ENCODE measurements around the gene CDKN2C. TPM values are rescaled to one million over a fixed set of nuclear protein-coding genes. Genes with fewer than 3 reads are reported as not detected.

The CDKN2C gene
- total RNA-seq, 2 donors from 2014 or later = 8.1 to 21.4 TPM

DNA sequence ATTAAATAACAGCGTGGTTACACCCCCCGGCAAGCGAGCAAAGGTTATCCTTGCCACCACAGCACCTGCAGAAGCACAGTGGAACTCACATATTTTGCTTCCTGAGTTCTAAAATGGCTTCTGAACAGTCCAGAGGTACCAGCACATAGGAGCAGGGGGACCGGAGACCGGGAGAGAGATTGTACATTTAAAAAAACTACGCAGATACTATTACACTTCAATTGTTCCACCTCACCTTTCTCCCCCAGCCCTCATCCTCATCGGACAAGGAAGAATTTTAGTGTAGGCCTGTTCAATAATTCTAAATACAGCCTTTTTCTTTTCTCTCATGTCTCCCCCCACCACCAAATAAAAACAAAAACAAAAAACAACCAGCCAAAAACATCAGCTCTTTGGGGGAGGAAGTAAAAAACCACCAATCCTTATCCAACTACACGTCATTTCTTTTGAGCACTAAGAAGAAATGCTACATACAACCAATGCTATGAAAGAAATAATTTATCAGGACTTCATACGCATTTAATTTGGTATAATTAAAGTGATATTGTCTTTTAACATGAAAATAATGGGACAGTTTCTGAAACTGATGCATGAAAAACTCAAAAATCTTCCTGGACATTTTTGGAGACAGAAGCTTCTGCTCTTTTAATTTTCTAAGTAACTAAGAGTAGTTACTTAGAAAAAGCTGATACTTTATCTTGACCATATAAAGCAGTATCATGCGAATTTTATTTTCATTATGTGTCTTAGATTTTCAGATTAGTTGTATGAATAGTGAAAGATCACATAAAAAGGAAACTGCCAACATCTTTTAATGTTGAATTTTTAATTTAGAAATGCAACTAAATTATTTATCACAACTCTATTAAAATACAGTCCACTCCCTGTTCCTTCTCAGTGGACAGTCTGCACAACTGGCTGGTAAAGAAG lies 9.1 kb downstream of the CDKN2C start:
- peak overlapping the region; percentile 36 to 81 for H3K9ac ChIP-seq (ENCODE audit: low read depth in 2 of 2, low read length in 2 of 2)
- no peaks in the 10 kb centered on the region for H3K27me3 ChIP-seq
- TF ChIP-seq, protein P1, sequence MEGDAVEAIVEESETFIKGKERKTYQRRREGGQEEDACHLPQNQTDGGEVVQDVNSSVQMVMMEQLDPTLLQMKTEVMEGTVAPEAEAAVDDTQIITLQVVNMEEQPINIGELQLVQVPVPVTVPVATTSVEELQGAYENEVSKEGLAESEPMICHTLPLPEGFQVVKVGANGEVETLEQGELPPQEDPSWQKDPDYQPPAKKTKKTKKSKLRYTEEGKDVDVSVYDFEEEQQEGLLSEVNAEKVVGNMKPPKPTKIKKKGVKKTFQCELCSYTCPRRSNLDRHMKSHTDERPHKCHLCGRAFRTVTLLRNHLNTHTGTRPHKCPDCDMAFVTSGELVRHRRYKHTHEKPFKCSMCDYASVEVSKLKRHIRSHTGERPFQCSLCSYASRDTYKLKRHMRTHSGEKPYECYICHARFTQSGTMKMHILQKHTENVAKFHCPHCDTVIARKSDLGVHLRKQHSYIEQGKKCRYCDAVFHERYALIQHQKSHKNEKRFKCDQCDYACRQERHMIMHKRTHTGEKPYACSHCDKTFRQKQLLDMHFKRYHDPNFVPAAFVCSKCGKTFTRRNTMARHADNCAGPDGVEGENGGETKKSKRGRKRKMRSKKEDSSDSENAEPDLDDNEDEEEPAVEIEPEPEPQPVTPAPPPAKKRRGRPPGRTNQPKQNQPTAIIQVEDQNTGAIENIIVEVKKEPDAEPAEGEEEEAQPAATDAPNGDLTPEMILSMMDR (IDR thresholded peaks at IDR 0.05) = no peak
- DNase-seq = peak; percentile 46
- H3K36me3 ChIP-seq = no peaks in the 10 kb centered on the region
- H3K9me3 ChIP-seq = no peaks in the 10 kb centered on the region
- no peaks in the 10 kb centered on the region for H3K4me1 ChIP-seq
- peak overlapping the region; percentile 70 for H3K27ac ChIP-seq
- H3K4me3 ChIP-seq = peak overlapping the region; percentile 71
- intact Hi-C loops (cut with DNase I) = no loop called here

DNA sequence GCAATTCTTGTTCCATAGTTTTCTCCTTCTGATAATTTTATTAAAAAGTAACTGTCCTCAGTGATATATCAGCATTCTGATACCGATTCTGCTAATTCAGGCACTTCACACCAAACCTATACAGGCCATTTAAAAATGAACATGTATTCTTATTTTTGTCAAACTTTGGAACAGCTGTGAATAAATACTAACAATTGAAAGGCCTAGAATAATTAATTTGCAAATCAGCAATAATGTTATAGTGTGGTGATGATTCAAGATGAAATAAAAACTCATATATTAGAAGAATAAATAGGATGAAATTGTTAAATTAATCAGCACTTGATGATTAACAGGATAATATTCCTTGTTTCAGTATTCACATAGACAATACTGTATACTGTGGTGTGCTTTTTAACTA lies 9.9 kb downstream of the CDKN2C start:
- DNase-seq = no peak
- Histone ChIP-seq H3K4me3 (no peak overlapping the region), H3K27me3 (no peaks in the 10 kb centered on the region), H3K9me3 (no peaks in the 10 kb centered on the region), H3K27ac (no peak overlapping the region), H3K4me1 (no peaks in the 10 kb centered on the region), H3K9ac (ENCODE audit: low read depth in 2 of 2, low read length in 2 of 2) (no peak overlapping the region), H3K36me3 (no peaks in the 10 kb centered on the region)
- TF ChIP-seq, protein P1 (IDR thresholded peaks at IDR 0.05) = no peak
- intact Hi-C loops (cut with DNase I) = no loop called here

DNA sequence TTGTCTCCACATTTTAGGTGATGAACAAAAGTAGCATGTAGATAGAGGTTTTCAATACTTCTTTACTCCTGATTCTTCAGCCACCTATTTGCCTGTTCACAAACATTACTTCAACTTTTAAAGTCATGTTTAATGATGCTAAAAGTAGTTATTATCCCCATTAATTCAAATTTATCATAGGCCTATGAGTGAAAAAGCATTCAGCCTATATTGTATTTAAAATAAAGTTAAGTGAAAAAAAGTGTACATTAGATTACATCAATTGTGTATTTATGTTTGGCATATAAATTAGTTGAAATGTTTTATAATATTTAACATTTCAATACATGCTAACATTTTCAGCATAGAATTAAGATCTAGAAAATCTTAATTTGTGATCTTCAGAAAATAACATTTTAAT lies 10.5 kb downstream of the CDKN2C start:
- Histone ChIP-seq H3K27ac (no peak overlapping the region), H3K36me3 (no peaks in the 10 kb centered on the region), H3K9me3 (no peaks in the 10 kb centered on the region), H3K9ac (ENCODE audit: low read depth in 2 of 2, low read length in 2 of 2) (no peak overlapping the region), H3K27me3 (no peaks in the 10 kb centered on the region), H3K4me3 (no peak overlapping the region), H3K4me1 (no peaks in the 10 kb centered on the region)
- TF ChIP-seq, protein P1 (IDR thresholded peaks at IDR 0.05) = no peak
- intact Hi-C loops (cut with DNase I) = no loop called here
- no peak for DNase-seq

DNA sequence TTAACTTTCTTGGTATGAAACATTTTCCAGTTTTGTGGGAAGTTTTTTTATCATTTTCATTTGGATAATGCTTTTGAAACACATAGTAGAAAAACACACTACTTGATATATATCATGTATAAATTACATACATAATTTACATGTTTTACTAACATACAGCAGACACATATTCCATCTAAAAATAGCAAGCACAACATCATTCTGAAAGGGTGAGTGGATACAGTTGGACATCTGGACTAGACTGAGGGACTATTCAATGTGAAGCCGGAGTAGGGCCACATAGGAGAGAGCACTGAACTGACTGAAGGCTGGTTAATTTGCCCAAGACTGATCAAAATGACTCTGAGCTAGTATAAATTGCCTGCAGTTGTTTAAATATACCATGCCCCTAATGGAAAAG lies 11.7 kb downstream of the CDKN2C start:
- no peak for DNase-seq
- H3K27me3 ChIP-seq = no peaks in the 10 kb centered on the region
- no peak overlapping the region for H3K9ac ChIP-seq (ENCODE audit: low read depth in 2 of 2, low read length in 2 of 2)
- no peaks in the 10 kb centered on the region for H3K4me1 ChIP-seq
- H3K9me3 ChIP-seq = no peaks in the 10 kb centered on the region
- H3K27ac ChIP-seq = no peak overlapping the region
- intact Hi-C loops (cut with DNase I) = no loop called here
- H3K4me3 ChIP-seq = no peak overlapping the region
- H3K36me3 ChIP-seq = no peaks in the 10 kb centered on the region
- TF ChIP-seq, protein P1 (IDR thresholded peaks at IDR 0.05) = no peak

DNA sequence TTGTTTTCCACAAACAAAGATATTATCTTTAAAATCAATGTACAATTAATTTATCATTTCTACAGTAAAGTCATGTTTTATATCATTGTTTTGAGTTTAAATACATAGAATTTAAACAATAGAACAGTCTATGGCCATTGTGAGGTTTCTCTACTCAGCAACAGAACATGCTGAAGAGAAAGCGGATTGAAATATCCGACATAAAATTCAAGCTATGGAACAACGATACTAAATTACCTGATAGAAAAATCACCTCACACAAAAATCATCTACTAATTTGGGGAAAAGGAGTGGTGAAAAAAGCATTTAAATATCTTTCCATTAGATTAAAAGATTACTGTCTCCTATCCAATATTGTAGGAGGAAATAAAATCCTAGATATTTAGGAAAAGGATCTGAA lies 12.6 kb downstream of the CDKN2C start:
- Histone ChIP-seq H3K9ac (ENCODE audit: low read depth in 2 of 2, low read length in 2 of 2) (no peak overlapping the region), H3K27ac (no peak overlapping the region), H3K4me1 (no peaks in the 10 kb centered on the region), H3K4me3 (no peak overlapping the region), H3K36me3 (no peaks in the 10 kb centered on the region), H3K9me3 (no peaks in the 10 kb centered on the region), H3K27me3 (no peaks in the 10 kb centered on the region)
- no peak for DNase-seq
- intact Hi-C loops (cut with DNase I) = no loop called here
- TF ChIP-seq, protein P1 (IDR thresholded peaks at IDR 0.05) = no peak
